ENCODE measurements around the gene TOX2.

The TOX2 gene

DNA sequence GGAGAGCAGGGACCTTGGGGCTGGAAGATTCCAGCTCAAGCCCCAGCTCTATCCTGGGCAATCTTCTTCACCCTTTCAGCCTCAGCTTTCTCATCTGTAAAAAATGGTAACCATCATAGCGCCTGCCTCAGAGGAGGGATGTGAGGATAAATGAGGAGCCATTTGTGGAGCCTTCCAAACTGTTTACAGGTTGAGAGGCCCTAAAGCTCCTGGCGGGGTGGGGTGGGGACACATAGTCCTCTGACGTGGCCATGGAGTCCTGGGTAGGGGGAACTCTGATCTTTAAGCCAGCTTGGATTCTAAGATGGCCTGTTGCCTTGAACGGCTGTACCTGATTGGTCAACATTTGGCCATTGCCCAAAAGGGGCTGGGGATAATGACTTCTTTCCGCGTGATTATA, 111.1 kb downstream of the TOX2 start:
- TF ChIP-seq, protein P1, sequence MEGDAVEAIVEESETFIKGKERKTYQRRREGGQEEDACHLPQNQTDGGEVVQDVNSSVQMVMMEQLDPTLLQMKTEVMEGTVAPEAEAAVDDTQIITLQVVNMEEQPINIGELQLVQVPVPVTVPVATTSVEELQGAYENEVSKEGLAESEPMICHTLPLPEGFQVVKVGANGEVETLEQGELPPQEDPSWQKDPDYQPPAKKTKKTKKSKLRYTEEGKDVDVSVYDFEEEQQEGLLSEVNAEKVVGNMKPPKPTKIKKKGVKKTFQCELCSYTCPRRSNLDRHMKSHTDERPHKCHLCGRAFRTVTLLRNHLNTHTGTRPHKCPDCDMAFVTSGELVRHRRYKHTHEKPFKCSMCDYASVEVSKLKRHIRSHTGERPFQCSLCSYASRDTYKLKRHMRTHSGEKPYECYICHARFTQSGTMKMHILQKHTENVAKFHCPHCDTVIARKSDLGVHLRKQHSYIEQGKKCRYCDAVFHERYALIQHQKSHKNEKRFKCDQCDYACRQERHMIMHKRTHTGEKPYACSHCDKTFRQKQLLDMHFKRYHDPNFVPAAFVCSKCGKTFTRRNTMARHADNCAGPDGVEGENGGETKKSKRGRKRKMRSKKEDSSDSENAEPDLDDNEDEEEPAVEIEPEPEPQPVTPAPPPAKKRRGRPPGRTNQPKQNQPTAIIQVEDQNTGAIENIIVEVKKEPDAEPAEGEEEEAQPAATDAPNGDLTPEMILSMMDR (IDR thresholded peaks at IDR 0.05) = no peak

DNA sequence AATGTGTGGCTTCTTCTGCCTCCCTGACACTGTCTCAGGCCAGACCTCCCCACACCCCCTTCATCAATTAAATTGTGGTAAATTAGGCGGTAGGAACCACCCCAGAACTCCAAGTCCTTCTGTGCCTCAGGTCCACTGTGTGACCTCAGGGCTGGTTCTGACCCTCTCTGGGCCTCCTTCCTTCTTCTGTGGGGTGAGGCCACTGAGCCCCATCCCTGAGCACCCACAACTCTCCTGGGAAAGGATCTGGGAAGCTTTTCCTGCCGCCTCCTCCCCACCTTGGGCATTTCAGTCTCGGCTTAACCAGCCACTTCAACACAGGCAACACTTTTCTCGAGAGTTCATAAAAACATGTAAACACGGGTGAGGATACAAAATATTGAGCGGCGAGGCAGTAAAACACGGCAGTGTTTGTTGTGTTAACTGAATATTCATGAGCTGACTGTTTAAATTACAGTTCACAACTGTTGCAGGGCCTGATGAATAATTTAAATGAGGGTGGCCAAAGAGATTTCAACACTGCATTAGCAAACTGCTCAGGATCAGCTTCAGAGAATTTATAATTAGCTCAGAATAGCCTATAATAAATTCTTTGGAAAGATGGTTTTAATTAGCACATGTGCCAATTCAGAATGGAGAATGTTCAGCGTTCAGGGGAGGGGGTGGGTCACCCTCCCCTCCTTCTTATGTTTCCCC, 112.1 kb downstream of the TOX2 start:
- TF ChIP-seq, protein P1 (IDR thresholded peaks at IDR 0.05) = no peak

GRCh38 chr20:44027343-44028002, 112.8 kb downstream of the TOX2 start:
- TF ChIP-seq, protein P1 (IDR thresholded peaks at IDR 0.05) = no peak

DNA sequence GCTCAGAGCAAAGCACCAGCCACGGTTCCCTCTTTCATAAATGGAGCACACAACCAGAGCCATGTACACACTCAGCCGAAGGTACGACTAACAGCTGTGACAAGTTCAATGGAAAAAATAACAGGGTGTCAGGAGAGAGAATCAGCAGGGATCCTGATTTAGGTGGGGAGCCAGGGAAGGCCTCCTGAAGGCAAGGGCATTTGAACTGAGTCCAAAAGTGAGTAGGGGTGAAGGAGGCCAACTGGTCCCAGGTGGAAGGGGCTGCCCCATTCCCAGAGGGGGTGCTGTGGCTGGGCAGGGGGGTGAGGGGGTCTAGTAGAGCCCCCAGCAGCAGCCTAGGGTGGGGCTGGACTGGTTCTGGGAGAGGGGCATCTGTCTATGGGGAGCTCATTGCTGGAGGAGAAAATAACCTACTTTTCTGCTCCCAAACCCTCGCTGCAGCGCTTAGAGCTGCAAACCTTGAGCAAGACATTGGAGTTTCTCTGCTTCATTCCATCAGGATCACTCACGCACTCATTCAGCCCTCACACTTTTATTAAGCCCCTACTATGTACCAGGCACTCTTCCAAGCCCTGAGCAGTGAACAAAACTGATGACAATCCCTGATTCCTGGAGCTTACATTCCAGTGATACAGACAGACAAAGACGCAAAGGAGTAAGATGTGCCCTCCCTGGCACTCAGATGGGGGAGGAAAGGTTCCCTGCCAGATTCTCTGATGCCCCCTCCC, 113.5 kb downstream of the TOX2 start:
- TF ChIP-seq, protein P1 (IDR thresholded peaks at IDR 0.05) = no peak

DNA sequence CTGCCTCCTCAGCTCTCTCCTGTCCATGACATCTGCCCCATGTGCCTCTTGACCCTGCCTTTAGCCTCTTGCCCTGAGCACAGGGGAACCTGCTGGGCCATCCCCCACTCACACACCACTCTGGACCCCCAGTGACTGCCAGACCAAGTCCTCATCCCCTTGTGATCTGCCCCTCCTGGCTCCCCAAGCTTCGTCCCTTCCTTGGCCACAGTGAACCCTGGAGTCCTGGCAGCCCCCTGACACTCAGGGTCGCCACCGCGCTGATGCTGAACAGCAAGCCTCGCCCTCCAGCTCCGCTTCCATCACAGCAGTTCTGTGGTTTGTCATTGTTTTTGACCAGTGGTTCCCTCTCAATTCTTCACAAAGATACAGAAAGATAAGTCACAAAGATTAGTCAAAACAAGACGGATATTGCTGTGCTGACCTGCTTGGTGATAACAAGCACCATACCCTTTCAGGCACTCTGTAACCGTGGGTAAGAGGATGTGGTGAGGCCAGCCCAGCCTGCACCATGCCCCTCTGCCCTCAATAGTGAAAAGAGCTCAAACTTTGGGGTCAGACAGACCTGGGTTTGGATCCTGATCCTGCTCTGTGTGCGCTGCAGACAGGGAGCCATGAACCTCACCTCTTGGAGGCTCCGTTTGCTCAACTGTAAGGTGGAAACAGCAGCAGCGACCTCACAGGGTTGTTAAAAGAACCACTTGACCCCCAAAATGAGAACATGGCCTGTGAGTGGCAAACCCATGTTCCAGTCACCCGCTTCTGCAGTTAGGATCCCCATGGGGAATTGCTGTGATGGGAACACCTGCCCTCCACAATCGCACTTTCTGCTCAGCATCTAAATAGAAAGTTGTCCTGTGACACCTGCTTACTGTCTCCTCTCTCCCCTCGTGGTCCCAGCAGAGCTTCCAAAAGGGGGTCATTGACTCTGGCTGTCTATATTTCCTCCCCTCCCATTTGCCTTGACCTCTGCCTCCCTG, 114.5 kb downstream of the TOX2 start:
- TF ChIP-seq, protein P1 (IDR thresholded peaks at IDR 0.05) = no peak

DNA sequence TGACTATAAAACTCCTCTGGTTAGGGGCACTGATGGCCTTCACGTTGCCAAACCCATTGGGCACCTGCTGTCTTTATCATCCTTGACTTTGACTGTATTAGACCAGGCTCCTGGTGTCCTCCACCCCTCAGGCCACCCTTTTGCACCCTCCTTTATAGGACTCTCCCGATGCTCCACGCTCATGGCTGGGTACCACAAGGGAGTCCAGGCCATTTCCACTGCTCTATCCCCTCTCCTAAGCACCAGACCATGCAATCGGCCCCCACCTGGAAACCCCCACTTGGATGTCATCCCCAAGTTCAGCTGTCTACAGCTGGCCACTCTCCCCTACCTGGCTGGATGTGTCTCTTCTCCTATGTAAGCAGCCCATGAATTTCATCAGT, 115.2 kb downstream of the TOX2 start:
- TF ChIP-seq, protein P1 (IDR thresholded peaks at IDR 0.05) = no peak

GRCh38 chr20:44030394-44030793, 115.7 kb downstream of the TOX2 start:
- TF ChIP-seq, protein P1 (IDR thresholded peaks at IDR 0.05) = no peak

Measured in LNCAP (cell line).